Bronchial epithelial cell (primary cell): ENCODE results near the gene ZNF117. TPM values are rescaled to one million over a fixed set of nuclear protein-coding genes. Genes with fewer than 3 reads are reported as not detected.
"Not testable (repeated sequence)": the region's sequence is repeated elsewhere in the genome, so short reads cannot be mapped to it uniquely, and the experiment has no call there.

Experiments used
- DNase-seq: peaks from one replicate; pipeline ENCODE4 v3.0.0-alpha.2; 2010; ENCODE audit warnings: low read depth
- FAIRE-seq: peaks from 2 replicates; lab custom pipeline; 2011; peaks lifted over from hg19 to GRCh38; lab: Jason Lieb, UNC
- H3K27me3 ChIP-seq: 2 replicates; pipeline ENCODE4 v1.5.1; 2011; ENCODE audit warnings: low read length; ENCODE audit not compliant: control insufficient read depth, insufficient read depth
- H3K36me3 ChIP-seq: 2 replicates; pipeline ENCODE4 v1.5.1; 2011; ENCODE audit warnings: low read length; ENCODE audit not compliant: control insufficient read depth, insufficient read depth
- H3K4me3 ChIP-seq: 2 replicates; pipeline ENCODE4 v1.5.1; 2011; ENCODE audit warnings: mild to moderate bottlenecking, low read depth, low read length, control low read depth
- total RNA-seq: library from RNA; depleted of rRNA; stranded (reverse); fragments of >200 nt; gene quantifications from 2 replicates; pipeline ENCODE4 v1.2.1, GENCODE V29; 2014
- TF ChIP-seq, protein P1 (sequence below): IDR thresholded peaks from 2 replicates; pipeline ENCODE4 v1.5.1; 2011; ENCODE audit warnings: mild to moderate bottlenecking, moderate library complexity, low read length, control low read depth, inconsistent platforms; ENCODE audit not compliant: insufficient read depth, severe bottlenecking

Gene ZNF117
- total RNA-seq, 1 donor from 2014 or later, result 5.8 TPM

DNA sequence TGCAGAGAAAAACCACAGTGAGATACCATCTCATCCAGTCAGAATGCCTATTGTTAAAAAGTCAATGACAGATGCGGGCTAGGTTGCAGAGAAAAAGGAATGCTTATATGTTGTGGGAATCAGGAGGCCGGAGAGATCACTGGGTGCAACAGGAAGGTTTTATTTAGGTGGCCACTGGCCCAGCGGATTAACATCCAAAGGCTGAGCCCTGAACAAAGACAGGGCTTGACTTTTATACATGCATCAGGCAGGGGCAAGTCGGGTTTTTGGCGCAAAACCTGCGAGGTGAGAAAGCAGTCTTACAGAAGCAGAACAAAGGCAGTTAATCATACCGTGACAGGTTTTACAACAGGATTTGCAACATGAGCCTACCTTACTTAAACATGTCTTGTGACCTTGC, 620 bp downstream of the ZNF117 start:
- DNase-seq, result no peak
- TF ChIP-seq, protein P1, sequence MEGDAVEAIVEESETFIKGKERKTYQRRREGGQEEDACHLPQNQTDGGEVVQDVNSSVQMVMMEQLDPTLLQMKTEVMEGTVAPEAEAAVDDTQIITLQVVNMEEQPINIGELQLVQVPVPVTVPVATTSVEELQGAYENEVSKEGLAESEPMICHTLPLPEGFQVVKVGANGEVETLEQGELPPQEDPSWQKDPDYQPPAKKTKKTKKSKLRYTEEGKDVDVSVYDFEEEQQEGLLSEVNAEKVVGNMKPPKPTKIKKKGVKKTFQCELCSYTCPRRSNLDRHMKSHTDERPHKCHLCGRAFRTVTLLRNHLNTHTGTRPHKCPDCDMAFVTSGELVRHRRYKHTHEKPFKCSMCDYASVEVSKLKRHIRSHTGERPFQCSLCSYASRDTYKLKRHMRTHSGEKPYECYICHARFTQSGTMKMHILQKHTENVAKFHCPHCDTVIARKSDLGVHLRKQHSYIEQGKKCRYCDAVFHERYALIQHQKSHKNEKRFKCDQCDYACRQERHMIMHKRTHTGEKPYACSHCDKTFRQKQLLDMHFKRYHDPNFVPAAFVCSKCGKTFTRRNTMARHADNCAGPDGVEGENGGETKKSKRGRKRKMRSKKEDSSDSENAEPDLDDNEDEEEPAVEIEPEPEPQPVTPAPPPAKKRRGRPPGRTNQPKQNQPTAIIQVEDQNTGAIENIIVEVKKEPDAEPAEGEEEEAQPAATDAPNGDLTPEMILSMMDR, result no peak
- H3K27me3 ChIP-seq, result no peaks in the 10 kb centered on the region
- no peak overlapping the region for H3K4me3 ChIP-seq
- peaks cover 4% of the 10 kb centered on the region for H3K36me3 ChIP-seq
- no peak for FAIRE-seq

DNA sequence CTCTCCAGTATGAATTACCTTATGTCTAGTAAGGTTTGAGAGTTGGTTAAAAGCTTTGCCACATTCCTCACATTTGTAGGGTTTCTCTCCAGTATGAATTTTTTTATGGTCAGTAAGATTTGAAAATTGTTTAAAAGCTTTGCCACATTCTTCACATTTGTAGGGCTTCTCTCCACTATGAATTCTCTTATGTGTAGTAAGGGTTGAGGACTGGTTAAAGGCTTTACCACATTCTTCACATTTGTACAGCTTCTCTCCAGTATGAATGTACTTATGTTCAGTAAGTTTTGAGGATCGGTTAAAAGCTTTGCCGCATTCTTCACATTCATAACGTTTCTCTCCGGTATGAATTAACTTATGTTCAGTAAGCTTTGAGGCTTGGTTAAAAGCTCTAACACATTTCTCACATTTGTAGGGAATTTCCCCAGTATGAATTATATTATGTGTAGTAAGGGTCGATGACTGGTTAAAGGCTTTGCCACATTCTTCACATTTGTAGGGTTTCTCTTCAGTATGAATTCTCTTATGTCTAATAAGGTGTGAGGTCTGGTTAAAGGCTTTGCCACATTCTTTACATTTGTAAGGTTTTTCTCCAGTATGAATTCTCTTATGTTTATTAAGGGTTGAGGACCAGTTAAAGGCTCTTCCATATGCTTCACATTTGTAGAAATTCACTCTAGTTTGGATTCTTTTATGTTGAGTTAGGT, 12.2 kb downstream of the ZNF117 start:
- H3K4me3 ChIP-seq, result no peak overlapping the region
- H3K36me3 ChIP-seq, result peaks cover 3% of the 10 kb centered on the region
- no peaks in the 10 kb centered on the region for H3K27me3 ChIP-seq
- FAIRE-seq, result no peak
- TF ChIP-seq, protein P1, result no peak
- no peak for DNase-seq

DNA sequence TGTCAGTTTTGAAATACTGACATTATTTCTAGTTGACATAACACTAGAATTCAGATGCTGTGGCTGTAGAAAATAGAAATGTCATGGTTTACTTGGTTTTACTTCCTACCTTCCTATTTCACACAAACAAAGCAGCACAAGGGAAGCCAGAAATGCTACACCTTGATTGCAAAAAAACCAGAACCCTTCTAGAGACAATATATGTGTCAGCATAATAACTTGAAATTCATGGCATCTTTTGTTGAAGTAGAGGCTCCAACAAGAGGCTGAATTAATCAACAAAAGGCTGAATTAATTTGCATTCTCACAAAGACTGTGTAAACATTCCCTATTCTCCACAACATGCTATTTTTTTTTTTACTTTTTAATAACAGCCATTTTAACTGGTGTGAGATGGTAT, 25.2 kb downstream of the ZNF117 start:
- H3K36me3 ChIP-seq, result no peaks in the 10 kb centered on the region
- no peaks in the 10 kb centered on the region for H3K27me3 ChIP-seq
- DNase-seq (no peak), FAIRE-seq (no peak)
- TF ChIP-seq, protein P1, result no peak
- H3K4me3 ChIP-seq, result no peak overlapping the region

DNA sequence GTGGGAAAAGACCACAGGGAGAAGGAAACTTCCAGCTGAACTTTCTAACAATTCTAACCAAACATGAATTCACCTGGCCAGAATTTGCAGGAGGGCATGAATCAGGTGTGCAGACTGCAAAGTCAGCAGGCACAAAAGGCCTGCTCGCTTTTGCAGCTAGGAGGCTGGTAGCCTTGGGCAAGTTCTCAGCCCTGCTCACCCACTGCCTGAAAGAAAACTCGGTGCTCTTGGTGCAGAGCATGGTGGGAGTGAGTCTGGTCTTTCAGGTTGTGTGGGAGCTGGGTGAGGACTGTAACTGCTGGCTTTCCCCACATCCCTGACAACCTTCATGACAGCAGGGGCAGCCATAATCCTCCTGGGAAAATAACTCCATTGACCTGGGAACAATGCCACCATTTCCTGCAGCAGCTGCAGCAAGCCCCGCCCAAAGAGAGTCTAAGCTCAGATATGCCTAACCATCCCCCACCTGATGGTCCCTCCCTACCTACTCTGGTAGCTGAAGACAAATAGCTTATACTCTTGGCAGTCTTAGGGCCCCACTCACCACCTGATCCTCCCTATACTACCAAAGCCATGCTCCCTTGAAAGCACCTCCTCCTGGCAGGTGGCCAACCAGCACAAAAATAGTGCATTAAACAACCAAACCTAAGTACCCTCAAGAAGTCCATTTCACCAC, 31.6 kb downstream of the ZNF117 start:
- H3K4me3 ChIP-seq, result no peak overlapping the region
- FAIRE-seq (no peak), DNase-seq (no peak)
- TF ChIP-seq, protein P1, result no peak
- H3K27me3 ChIP-seq, result no peaks in the 10 kb centered on the region
- no peaks in the 10 kb centered on the region for H3K36me3 ChIP-seq

DNA sequence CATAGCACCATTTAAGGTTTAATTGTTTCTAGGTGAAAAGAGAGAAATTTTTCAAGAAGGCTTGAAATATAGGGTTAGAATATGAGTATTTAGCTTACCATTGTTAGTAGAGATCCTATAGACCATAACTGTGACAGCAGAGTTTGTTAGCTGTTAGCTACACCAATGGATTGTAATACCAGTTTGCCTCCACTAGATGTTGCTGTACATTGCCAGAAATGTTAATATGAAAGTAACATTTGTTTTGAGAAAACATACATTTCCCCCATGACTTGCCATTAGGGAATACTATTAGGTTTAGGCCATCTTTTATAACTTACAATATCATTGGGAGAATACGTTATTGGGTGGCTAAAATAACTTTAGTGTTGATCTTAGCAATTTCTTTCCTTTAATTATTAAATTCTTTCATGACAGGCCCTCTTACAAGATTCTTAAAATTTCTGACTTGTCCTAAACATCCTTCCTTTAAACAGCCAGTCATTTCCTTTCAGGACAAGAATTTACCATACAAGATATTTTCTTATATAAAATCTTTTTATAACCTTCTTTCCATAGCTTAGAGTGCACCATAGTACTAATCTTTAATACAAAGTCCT, 39.5 kb downstream of the ZNF117 start:
- Histone ChIP-seq H3K4me3 (no peak overlapping the region), H3K27me3 (peaks cover 4% of the 10 kb centered on the region), H3K36me3 (no peaks in the 10 kb centered on the region)
- peak; percentile 43 for DNase-seq
- TF ChIP-seq, protein P1, result peak; percentile 63
- FAIRE-seq, result no peak

DNA sequence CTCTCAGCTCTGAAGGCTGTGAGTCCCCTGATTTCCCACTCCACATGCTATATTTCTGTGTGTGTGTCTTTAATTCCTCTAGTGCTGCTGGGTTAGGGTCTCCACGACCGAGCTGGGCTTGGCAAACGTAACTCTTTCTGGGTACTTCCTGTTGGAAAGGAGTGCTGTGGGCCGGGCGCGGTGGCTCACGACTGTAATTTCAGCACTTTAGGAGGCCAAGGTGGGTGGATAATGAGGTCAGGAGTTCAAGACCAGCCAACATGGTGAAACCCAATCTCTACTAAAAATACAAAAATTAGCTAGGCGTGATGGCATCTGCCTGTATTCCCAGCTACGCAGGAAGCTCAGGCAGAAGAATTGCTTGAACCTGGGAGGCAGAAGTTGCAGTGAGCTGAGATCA, 40.2 kb downstream of the ZNF117 start:
- not testable (repeated sequence) for DNase-seq

DNA sequence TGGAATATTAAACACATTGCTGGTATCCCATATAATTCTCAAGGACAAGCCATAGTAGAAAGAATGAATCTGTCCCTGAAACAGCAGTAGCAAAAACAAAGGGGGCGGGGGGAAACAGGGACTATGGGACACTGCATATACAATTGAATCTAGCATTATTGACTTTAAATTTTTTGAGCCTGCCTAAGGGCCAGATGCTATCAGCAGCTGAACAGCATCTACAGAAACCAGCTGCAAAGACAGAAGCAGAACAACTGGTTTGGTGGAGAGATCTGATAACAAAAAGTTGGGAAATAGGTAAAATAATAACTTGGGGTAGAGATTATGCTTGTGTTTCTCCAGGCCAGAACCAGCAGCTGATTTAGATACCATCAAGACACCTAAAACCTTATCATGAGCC, 42.1 kb downstream of the ZNF117 start:
- DNase-seq, FAIRE-seq, H3K36me3 ChIP-seq, H3K27me3 ChIP-seq, H3K4me3 ChIP-seq: not testable (repeated sequence)

More for the DNA sequence above, 40.2 kb downstream of the ZNF117 start:
- not testable (repeated sequence) for H3K27me3 ChIP-seq, FAIRE-seq, H3K4me3 ChIP-seq, H3K36me3 ChIP-seq
